Right renal cortex interstitium (tissue), 3 donors: ENCODE measurements around the gene EPN1. TPM values are rescaled to one million over a fixed set of nuclear protein-coding genes. Genes with fewer than 3 reads are reported as not detected.

ENCODE experiments used
- DNase-seq, 3 donors: peaks; one replicate each; pipeline ENCODE4 v3.0.0-alpha.2; 2013; ENCODE audit warnings: low read depth in 3 of 3, low spot score in 2 of 3
- polyA plus RNA-seq, 3 donors: library from polyadenylated mRNA; unstranded; fragments of 120-200 nt; gene quantifications; one replicate each; pipeline ENCODE4 v1.2.1, GENCODE V29; 2013; ENCODE audit not compliant: insufficient read length in 3 of 3

EPN1 gene
- polyA plus RNA-seq, 3 donors, result 82.7 to 104 (median 85.8) TPM

DNA sequence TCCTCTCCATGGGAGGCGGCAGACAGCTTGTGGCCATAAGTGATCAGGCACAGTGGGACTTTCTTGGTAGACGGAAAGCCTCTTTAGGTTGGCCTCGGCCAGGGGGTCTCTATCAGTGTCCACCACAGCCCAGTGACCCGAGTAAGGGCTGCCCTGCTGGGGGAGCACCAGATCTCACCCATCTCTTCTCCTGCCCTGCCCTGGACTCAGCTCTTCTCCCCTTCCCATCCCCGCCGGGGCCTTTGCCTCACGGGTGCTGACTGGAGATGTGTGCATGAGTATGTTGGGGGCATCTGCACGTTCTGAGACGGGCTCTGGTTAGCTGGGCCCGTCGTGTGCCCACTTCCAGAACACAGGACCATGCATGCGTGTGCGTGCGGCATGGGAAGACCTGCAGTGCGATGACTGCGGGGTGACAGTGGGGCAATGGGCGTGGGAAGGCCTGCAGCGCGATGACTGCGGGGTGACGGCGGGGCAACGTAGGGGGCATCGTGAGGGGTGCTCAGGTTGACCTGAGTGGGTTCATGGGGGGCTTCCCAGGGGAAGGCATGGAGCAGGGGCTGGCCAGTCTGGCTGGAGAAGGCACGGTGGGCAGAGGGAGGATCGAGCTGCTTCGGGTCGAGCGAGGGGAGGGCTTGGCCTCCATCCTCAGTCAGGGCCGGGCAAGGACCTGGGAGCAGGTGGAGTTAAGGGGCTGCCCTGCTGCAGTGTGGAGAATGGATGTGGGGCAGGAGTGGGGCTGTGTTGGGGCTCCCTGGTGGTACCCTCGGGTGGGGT is 15.9 kb downstream of the EPN1 start:
- DNase-seq, result no peak

DNA sequence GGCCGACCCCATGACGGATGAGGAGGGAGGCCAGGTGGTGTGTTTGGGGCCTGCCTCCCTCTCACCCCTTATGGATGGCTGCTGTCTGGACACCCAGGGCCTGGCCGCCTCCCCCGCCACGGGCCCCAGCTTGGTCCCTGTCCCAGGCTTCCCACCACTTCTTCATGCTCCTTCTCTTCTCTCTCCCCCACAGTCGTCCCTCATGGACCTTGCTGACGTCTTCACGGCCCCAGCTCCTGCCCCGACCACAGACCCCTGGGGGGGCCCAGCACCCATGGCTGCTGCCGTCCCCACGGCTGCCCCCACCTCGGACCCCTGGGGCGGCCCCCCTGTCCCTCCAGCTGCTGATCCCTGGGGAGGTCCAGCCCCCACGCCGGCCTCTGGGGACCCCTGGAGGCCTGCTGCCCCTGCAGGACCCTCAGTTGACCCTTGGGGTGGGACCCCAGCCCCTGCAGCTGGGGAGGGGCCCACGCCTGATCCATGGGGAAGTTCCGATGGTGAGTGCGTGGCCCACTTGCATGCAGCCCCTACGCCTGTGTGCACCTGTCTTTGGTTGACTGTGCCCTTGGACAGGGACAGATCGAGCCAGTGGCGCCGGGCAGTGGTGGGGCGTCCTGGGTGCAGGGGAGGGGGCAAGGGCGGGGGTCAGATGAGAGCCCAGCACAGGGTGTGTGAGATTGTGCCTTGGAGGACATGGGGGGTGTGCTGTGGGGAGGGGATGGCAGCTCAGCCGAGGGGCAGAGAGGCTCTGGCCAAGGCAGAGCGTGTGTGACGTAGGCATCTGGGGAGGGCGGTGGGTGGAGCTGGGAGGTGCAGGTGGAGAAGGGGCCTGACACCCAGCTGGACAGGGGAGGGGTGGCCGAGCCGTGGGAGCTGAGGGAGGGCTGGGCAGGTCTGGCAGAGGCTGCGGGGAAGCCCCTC is 16.8 kb downstream of the EPN1 start:
- no peak for DNase-seq

DNA sequence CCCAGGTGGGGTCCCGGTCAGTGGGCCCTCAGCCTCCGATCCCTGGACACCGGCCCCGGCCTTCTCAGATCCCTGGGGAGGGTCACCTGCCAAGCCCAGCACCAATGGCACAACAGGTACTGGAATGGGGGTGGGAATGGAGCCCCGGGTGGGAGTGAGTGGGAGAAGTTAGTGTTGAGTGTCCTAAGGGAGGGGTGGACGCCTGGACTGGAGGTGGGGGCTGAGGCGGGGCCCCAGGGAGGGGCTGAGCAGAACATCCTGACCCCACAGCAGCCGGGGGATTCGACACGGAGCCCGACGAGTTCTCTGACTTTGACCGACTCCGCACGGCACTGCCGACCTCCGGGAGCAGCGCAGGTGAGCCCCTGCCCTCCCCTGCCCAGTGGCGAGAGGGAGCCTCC is 17.7 kb downstream of the EPN1 start:
- no peak for DNase-seq

DNA sequence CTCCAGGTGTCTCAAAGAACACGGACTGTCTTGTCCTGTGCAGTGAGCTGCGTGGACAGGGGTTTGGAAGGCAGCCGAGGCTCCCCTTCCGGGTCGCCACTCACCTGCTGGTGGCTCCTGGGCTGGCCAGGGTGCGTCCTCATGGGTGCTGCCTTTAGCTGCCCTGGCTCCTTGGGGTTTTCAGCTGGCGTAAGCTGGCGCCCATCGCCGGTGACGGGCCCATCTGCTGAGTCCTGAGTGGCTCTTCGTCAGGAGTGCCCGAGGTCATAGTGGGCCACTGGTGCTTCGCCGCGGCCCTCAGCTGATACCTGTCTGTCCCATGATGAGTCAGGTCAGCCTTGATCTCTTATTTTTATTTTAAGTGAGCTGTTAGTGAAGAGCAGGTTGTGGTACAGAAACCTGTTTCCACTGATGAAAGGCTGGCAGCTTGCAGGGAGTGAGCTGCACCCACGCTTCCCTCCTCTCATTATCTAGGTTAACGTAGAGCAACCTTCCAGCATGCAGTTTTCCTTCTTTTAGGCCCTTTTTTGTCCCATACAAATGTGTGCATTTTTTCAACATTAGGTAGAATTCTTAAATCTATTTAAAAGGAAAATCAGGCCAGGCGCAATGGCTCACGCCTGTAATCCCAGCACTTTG is 18.4 kb downstream of the EPN1 start:
- no peak for DNase-seq

DNA sequence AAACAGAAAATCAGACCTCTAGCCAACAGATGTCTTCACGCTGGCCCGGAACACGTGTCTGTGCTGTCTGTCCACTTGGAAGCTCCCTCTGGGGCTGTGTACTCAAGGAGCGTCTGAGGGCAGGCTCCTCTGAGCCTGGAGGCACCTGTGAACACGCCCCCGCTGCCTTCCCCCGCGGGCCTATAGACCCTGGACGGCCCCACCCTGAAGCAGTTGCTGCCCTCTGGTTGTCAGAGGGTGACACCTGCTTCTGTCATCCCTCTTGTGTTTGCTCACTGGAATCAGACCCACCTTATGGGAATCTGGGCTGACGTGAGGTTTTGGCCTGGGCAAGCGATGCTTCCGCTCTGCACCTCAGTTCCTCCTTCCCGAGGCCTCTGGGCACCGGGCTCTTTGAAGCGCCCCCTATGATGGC is 19.2 kb downstream of the EPN1 start:
- DNase-seq, result no peak

DNA sequence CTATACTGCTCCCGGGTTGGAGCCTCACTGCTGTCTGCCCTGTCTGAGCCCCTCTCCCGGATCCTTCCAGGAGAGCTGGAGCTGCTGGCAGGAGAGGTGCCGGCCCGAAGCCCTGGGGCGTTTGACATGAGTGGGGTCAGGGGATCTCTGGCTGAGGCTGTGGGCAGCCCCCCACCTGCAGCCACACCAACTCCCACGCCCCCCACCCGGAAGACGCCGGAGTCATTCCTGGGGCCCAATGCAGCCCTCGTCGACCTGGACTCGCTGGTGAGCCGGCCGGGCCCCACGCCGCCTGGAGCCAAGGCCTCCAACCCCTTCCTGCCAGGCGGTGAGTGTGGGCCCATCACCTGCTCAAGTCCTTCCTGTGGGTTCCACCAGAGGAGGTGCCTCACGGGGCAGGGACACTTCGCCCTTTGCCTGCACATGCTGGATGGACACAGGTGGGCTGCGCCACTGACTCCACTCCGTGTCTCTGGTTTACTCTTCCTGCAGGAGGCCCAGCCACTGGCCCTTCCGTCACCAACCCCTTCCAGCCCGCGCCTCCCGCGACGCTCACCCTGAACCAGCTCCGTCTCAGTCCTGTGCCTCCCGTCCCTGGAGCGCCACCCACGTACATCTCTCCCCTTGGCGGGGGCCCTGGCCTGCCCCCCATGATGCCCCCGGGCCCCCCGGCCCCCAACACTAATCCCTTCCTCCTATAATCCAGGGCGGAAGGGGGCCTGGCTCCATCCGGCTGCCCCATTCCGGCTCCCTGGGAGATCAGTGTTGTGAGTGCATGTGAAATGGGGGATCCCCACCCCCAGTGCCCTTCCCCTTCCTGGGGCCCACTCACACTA is 19.8 kb downstream of the EPN1 start:
- no peak for DNase-seq

DNA sequence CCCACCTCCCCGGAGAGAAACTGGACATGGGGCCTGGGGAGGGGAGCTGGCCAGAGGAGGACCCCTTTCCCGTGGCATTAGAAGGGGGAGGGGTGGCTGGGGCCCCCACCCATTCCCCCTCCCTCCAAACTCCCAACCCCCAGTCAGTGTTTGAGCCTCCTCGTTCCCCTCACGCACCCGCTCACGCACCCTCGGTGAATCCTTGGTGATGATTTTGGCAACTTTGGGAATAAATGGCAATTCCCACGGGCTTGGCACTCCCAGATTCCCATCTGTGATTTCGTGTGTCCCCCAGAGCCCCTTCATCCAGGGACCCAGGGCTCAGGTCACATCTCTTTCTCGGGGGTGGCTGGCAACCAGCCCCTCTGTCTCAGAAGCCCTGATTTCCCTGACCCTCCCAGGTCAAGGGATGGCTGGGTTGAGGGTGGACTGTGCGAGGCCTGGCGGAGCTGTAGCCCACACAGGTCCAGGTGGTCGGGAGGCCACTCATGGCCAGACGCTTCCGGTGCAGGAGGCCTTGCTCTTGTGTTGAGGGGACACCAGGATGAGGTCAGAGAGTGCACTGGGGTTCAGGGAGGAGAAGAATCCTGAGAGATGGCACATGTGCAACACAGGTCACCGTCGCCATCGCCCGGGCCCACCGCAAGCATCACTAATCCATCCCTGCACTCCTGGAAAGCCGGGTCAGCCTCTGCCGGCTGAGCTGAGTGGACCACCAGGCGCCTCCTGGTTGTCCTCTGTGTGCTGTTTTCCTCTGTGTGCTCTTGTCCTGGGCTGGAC is 20.7 kb downstream of the EPN1 start:
- DNase-seq, result no peak

DNA sequence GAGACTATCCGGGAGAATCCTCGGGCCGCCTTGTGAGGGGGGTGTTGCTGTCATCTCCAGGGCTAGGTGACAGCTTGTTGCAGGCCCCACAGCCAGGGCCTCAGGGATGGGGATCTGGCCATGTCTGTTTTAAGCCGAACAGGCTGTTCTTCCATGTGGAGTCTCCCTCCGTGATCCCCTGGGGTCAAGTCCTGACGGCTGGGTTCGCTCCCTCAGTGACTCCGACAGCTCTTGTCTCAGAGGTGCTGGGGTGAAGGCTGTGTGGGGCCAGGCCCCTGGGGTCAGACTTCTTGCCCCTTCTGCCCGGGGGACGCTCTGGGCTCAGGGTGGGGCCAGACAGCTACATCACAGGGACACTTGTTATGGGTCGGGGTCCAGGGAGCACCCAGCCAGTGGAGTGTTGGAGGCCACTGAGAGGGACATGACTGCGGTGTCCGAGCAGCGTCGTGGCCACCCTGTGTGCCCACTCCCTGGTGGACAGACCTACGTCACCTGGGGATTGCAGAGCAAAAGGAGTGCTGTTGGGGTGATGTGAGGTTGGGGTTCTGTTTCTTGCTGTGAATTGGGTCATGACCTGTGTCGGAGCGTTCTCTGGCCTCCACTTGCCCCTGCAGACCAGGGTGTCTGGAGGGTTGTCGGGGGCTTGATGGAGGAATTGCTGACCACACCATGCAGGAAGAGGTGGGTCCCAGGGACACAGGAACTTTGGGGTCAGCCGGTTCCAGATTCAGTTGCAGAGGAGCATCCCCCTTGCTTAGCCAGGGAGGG is 21.5 kb downstream of the EPN1 start:
- DNase-seq, result no peak

DNA sequence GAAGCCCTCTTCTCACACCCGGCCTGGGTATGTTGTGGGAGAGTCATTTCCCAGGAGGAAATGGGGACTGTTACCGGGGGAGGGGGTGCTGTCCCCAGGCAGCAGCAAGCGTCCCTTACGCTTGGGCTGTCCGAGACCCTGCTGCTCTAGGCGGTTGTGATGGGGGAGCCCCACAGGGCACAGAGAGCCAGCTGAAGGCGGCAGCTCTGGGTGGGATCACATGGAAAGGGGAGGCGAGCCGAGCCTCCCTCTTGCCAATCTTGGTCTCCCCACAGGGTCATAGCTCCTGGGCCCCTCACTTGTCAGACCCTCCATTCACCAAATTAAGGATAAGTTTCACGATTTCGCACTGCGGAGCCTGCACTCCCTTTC is 22.0 kb downstream of the EPN1 start:
- no peak for DNase-seq

DNA sequence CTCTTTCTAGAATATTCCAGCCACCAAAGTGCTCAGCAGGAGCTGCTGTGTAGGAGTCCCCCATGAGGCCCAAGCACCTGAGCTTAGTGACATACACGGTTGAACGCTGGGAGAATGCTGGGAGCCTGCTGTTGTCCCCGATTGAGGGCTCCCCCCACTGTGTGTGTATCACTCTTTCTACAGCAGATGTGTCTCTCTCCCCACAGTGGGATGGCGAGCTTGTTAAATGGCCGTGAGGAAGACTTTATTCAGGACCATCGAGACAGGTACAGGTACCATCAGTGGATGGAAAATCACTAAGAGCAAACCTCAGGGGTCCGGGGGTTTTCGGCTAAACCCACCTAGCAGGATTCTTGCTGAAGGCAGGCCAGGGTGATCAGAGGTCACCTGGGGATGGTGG is 22.7 kb downstream of the EPN1 start:
- no peak for DNase-seq

DNA sequence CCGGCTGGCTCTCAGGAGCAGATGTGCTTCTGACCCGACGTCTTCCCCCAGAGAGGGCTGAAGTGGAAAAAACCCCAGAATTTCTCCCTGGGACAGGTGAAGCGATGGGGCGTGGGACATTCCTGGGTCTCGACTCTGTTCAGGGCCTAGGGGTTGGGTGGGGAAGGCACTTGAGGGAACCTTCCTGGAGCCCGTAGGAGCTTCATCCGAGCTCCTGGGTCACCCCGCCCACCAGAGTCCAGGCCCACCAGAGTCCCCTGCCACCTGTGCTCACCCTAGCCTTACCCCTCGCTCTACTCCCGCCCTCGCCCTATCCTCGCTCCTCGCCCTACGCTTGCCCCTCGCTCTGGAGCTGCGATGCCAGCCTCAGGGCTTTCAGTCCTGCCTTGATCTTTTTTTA is 23.2 kb downstream of the EPN1 start:
- no peak for DNase-seq

DNA sequence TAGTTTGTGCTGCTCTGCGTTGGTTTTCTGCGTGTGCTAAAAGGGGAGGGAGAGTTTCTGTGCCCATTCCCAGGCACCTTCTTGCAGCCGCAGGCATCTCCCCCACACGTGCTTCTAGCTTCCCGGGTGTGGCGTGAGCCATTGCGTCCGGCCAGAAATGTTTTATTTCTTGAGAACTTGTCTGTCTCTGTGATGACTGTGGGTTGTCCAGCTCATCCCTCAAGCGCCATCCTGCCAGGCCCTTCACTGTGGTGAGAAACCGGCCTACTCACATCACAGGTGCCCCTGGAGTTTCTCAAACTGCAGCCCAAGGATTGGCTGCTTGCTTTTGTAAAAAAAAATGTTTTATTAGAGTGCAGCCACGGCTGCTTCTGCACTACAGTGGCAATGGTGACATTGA is 24.2 kb downstream of the EPN1 start:
- no peak for DNase-seq

DNA sequence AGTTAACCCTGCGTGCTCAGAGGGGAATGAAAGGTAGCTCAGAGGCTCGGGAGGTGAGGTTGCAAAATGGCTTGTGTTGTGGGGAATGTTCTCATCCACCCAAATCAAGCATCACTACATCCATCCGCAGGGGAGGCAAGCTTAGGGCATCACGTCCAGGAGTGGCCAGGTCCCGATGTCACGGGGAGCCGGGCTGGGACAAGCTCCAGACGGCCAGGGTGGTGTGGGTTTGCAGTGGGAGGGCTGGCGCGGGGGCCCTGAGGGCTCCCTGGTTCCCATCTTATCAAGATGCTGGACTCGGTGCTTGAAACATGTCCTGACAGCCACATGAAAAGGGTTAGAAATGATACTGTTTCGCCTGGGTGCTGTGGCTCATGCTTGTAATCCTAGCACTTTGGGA is 25.8 kb downstream of the EPN1 start:
- no peak for DNase-seq

DNA sequence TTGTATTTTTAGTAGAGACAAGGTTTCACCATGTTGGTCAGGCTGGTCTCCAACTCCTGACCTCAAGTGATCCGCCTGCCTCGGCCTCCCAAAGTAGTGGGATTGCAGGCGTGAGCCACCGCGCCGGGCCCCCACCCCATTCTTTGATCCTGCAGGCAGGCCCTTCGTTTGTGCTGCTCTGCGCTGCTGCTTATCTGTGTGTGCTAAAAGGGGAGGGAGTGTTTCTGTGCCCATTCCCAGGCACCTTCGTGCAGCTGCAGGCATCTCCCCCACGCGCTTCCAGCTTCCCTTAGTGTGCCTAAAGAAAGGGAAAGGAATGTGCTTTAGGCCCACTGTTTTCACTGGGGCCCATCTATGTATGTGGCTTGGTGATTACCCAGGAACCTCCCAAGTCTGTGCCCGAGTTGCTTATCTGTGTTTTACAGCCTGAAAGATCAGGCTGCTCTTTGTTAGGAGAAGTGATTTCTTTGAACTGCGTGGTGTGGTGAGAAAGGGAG is 27.2 kb downstream of the EPN1 start:
- no peak for DNase-seq

DNA sequence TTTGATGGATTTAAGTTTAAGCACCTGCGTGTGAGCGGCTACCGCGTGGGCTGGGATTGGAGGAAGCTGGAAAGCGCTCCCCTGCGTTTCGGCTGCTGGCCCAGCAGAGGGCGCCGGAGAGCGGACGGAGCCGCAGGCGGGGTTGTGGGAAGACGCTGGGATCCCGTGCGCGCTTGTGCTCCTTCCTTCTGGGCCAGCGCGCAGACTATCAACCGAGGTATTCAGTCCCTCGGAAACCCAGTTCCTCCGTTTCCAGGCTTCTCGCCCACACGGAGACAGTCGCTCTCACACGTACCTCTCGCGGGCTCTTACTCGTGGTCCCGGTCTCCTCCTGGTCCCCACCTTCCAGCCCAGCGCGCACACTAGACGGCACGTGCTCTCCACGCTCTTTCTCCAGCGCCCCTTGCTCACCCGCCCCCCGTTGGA is 28.8 kb downstream of the EPN1 start:
- DNase-seq, result no peak

DNA sequence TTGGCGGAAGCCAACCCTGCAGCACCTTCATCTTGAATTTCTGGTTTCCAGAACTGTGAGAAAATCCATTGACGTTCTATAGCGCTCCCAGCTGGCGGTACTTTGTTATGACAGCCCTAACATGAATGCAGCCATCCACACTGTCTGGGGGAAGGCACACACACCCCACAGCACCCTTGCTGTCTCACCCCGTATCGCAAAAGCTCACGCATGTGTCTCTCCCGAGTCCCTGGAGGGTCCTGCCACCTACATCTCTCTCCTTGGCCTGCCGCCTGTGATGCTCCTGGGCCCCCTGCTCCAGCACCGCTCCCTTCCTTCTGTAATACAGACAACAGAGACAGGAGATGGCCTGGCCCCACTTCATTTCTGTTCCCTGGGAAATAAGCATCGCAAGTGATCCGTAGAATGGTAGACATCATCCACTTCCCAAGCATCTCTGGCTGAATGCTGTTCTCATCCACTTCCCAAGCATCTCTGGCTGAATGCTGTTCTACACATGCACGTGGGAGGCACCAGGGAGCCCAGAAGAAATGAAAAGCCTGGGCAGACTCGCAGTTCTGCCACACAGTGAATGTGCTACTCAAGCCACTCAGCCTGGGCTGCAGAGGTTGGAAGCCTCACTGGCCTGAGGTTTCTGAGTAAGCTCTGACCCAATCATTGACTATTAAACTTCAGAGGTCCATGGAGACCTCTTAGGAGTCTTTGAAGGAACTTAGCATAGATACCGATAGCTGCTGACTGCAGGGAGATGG is 29.6 kb downstream of the EPN1 start:
- no peak for DNase-seq

DNA sequence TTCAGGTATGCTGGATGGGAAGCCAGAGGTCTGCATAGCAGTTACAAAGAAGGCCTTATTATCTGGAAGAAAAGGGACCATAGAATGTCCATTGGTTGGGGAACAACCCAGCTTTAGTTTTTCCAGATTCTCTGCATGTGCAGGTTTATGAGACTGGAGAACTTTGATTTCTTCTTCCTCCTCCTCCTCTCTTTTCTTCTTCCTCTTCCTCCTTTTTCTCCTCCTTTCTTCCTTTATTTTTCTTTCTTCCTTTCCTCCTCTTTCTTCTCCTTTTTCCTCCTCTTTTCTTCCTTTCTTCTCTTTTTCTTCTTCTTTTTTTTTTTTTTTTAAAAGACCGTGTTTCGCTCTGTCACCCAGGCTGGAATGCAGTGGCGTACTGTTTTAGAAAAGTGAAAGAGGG is 30.9 kb downstream of the EPN1 start:
- no peak for DNase-seq

DNA sequence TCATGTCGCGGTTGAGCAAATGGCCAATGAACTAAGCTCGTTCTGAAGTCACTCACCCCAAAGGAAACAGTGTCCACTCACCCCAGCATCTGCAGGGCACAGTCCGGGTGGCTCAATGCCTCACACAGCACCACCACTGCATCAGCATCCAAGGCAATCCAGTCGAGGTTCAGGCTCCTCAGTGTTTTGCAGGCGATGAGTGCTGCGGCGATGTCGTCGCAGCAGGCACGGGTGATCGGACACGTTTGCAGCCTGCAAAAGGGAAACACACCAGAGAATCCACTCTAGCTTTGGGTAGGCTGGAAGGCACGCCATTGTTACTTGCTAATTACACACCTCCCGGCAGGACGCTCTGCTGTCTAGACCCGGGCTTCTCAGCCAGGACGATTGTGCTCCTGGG is 36.7 kb downstream of the EPN1 start:
- no peak for DNase-seq
